ENCODE results near the gene PARS2.
"Not testable (repeated sequence)": the region's sequence is repeated elsewhere in the genome, so short reads cannot be mapped to it uniquely, and the experiment has no call there.

The PARS2 gene

DNA sequence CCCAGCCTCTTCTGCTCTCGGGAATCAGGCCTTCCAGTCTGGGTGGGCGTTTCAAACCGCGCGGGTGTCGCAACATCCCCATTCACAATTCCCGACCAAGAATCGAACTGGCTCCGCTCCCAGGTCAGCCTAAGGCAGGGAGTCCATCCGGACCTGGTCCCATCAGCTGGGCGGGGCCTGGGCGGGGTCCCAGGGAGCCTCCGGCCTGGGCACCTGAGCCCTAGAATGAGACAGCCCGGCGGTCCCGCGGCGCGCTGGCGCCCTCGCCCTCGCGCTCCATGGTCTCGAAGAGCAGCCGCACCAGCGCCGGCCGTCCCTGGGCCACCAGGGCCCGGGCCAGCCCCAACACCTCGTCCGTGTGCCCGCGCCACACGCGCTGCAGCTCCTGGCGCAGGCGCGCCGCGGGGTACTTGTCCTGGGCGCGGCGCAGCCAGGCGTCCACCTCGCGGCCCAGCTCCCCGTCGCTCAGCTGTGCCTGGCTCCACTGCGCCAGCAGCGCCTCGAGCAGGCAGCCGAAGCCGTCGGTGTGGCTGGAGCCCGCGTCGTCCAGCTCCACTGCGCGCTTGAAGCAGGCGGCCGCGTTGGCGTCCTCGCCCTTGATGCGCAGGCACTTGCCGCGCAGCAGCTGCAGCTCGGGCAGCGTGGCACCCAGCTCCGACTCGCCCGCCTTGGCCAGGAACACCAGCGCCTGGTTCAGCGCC, 16.9 kb upstream of the PARS2 start:
- DNase-seq = peak in 16 of 42 donors; percentile 6 to 51 (median 33)
- intact Hi-C loops (cut with DNase I) = no loop called here

DNA sequence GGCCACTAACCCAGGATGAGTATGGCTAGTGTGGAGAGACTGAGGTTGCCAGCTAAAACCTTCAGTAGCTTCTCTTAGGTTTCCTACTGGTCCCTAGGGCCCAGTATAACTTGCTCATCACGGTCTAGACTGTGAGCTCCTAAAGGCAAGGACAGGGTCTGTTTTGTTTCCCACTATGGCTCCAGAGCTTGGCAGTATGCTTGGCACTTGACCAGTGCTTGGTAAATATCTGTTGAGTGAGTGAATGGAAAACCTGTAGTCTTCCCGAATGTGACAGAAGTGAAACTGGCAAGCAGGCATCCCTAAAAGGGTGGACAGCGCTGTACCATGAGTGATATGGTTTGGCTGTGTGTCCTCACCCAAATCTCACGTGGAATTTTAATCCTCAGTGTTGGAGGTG, 13.1 kb upstream of the PARS2 start:
- DNase-seq = no peak
- intact Hi-C loops (cut with DNase I) = no loop called here

DNA sequence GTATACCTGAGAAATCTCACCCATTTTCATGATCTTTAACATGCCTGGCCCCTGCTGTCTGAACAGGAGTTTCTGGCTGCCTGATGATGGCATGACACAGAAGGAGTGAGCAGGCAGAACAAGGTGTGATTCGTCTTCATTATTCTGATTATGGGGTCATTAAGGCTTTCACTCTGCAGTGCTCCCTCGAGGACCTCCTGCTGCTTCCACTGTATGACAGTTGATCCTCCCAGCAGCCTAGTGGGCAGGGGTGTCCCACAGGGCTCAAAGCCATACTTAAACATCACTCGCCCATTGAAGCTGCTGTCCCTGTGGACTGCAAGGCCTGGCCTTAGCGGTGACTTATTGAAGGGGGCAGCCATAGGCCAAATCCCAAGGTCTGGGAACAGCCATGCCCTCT, 12.7 kb upstream of the PARS2 start:
- intact Hi-C loops (cut with DNase I) = no loop called here
- no peak for DNase-seq

DNA sequence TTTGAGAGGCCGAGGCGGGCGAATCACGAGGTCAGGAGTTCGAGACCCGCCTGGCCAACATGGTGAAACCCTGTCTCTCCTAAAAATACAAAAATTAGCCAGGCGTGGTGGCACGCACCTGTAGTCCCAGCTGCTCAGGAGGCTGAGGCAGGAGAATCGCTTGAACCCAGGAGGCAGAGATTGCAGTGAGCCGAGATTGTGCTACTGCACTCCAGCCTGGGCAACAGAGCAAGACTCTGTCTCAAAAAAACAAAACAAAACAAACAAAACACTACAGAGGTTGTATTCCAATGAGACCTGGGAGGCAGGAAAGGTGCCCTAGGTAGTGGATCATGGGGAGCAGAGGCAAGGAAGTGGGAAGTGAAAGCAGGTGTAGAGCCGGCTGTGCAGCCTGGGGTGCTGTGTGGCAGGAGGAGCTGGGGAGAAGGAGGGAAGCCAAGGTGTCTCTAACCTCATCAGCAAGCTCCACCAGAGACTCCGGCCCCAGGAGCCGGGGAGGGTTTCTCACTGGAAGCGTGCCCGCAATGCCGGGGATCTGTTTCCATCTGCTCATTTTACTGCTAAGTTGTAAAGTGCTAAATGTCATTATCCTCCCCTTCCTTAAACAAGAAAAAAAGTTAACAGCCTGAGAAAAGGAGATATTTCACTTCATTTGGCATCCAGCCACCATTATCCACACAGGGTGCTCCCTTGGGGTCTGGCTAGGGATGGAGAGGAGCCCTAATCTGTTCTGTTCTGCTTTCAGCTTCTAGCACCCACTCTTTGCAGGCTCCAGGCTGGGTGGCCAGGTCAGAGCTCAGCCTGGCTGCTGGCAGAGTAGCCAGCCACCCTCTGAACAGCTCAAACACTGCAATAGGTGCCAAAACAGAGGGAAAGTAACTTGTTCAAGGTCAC, 11.8 kb upstream of the PARS2 start:
- DNase-seq; intact Hi-C loops (cut with DNase I): not testable (repeated sequence)

DNA sequence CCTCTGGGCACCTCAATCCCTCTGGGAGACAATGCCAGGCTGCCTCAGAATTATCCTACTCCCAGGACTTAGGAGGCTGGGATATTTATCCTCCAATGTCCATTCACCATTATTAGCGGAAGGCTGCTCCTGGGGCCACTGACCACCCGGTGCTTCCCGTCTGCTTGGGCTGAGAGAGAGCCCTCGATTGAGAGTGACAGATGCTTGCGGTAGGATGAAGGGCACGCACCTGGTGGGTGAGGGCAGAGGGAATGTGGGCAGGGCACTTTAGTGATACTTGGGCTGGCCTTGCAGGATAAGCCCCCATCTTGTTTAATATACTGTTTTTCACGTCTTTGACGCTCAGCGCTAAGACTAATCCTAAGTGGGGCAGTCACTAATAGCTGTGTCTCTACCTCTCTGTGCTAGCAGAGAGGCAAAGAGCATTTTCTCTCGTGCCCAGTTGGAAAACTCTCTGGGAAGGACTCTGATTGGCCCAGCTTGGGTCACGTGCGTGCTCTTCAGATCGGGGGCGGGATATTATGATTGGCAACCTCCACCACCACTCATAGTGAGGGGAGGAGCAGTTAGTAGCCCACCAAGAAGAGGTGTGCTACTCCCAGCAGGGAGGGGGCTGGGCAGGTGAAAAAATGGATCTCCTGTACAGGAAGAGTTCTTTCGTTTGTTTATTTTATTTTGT, 10.6 kb upstream of the PARS2 start:
- intact Hi-C loops (cut with DNase I) = no loop called here
- DNase-seq = no peak

DNA sequence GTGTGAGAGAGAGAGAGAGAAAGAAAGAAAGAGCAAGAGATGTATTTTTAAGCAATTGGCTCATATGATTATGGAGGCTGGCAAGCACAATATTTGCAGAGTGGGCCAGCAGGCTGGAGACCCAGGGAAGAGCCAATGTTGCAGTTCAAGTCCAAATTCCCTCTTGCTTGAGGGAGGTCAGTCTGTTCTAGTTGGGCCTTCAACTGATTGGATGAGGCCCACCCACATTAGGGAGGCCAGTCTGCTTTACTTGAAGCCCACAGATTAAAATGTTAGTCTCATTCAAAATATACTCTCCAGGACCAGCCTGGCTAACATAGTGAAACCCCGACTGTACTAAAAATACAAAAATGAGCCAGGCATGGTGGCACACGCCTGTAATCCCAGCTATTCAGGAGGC, 8.6 kb upstream of the PARS2 start:
- no peak for DNase-seq
- intact Hi-C loops (cut with DNase I) = no loop called here

DNA sequence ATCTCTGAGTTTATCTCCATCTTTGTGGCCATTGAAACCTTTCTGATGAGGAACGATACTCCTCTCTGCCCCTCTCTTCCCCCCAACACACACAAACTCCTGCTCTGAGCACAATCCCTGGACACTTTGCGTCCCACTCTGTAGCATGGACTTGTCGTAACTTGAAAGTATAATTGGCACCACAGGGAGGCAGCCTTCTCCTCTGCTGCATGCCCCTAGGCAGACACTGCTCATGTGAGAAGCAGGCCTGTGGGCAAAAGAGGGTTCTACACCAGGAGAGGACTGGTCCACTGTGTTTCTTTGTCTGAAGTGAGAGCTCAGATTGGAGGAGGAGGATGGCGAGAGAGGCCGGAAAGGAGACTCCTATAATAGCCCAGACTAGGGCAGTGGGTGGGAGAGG, 3.8 kb upstream of the PARS2 start:
- intact Hi-C loops (cut with DNase I) = loop anchor here (10.0 kb wide), 1 partner anchor 713 kb away; the partner anchor contains the start of genes TCEANC2 and TMEM59
- peak in 13 of 42 donors; percentile 23 to 53 (median 30) for DNase-seq

DNA sequence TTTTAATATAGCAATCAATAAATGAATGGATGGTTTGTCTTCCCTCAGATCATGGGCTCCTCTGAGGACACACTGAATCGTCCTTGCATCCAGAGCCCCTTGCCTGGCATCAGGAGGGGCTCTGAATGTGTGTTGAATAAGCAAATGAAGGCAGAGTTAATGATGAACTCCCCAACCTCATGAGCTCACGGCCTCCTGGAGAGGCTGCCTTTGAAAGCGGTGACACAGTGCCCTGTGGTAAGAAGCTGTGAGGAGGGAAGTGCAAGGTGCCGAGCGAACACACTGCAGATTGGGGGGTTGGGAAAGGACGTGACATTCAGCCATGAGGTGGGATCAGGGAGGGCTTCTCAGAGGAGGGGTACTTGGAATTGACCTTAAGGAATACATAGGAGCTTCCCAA, 3.2 kb upstream of the PARS2 start:
- DNase-seq = no peak

DNA sequence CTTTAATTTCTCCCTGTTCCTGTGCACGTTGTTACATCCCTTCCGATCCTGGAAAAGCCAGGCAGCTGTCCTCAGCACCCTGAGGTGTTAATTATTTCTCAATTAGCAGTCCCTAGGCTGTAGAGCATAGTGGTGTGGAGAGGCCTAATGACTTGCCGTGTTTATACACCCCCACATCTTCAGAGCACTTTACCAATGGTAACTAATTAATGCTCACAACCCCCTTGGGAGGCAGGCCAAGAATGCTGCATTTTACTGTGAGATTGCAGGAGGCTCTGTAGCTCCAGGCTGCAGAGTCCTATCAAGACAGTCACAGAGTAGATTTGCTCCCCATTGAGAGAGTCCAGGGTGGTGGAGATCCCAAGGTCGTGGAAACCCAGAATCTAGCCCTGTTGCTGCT, 2.4 kb upstream of the PARS2 start:
- intact Hi-C loops (cut with DNase I) = loop anchor here (10.0 kb wide), 1 partner anchor 712 kb away; the partner anchor contains the start of genes TCEANC2 and TMEM59
- no peak for DNase-seq

More for the DNA sequence above, 3.2 kb upstream of the PARS2 start:
- intact Hi-C loops (cut with DNase I) = loop anchor here (10.0 kb wide), 1 partner anchor 713 kb away; the partner anchor contains the start of genes TCEANC2 and TMEM59

DNA sequence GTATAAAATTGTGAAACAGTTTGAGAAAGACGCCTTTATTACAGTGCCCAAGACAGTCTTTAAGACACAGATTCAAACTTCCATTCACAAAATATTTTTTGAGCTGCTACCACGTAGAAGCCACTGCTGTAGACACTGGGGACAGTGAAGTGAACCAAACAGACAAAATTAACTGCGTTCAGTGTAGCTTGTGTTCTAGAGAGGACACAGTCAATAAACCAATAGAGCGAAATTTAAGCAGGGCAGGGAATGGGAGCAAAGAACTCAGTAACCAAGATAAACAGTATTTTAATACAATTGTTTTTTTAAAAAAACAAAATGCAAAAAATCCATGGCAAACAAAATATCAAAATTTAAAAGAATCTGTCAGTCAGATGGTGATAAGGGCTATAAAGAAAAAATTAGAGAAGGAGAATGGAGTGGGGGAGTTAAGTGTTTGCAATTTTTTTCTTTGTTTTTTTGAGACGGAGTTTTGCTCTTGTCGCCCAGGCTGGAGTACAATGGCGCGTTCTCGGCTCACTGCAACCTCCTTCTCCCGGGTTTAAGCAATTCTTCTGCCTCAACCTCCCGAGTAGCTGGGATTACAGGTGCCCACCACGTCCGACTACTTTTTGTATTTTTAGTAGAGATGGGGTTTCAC, 719 bp upstream of the PARS2 start:
- DNase-seq = no peak
- intact Hi-C loops (cut with DNase I) = loop anchor here (5.0 to 10.0 kb wide), 2 partner anchors 48 to 710 kb away; partner anchors contain the start of genes TCEANC2, TMEM59 and TTC4

DNA sequence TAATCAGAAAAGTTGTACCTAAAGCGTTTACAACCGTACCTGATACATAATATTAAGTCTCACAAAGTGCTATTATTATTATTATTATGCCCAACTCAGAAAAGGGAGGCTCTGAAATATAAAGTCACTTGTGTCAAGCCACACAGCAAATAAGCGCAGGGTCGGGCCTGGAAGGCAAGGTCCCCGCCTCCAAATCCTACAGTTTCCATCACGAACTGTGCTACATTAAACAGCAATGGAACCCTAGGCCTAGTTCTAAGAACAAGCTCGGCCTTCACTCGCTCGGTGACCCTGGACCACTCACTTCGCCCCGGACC, 549 bp downstream of the PARS2 start:
- DNase-seq = peak in 4 of 42 donors; percentile 4 to 17 (median 12)
- intact Hi-C loops (cut with DNase I) = loop anchor here (5.0 to 10.0 kb wide), 2 partner anchors 46 to 709 kb away; partner anchors contain the start of genes TCEANC2, TMEM59 and TTC4

DNA sequence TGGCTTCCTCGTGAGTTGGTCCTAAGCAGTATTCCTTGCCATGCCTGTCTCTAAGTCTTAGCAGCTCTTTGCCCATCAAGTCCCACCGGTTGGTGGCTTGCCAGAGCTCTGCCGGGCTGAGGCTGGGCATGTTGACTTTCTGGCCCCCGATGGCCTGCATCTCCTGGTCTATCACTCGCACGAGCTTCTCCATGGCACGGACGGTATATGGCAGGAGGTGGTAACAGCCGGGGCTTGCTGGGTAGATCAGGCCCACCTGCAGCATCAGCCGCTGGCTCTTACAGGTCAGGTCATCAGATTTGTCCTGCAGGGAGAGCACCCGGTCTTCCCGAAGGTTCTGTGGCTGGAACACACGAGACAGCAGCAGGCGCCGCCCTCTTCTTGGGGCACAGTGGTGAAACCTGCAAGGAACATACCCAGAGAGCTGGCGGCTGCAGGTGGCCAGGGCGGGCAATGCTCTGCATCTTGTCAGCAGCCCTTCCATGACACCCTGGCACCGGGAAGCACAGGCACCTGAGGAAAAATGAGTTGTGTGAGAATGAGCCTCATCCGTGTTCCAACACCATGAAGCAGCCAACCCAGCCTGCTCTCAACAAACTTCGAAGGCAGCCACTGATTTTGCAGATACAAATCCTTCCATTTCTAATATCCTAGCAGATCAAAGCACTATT, 5.5 kb downstream of the PARS2 start:
- DNase-seq = no peak
- intact Hi-C loops (cut with DNase I) = no loop called here

DNA sequence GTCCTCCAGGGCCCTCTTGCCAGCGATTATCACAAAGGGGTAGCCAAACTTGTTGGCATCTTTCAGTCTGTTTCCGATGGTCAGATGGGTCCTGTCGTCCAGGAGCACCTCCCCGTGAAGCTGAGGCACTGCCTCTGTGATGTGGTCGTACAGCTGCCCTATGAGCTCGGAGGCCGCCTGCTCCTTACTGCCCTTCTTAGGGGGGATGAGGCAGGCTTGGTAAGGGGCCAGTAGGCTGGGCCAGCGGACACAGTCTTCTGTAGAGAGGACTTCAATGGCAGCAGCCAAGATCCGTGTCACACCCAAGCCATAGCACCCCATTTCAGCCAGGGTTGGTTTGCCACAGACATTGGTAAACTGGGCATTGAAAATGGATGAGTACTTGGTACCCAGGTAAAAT, 6.5 kb downstream of the PARS2 start:
- intact Hi-C loops (cut with DNase I) = no loop called here
- DNase-seq = no peak

DNA sequence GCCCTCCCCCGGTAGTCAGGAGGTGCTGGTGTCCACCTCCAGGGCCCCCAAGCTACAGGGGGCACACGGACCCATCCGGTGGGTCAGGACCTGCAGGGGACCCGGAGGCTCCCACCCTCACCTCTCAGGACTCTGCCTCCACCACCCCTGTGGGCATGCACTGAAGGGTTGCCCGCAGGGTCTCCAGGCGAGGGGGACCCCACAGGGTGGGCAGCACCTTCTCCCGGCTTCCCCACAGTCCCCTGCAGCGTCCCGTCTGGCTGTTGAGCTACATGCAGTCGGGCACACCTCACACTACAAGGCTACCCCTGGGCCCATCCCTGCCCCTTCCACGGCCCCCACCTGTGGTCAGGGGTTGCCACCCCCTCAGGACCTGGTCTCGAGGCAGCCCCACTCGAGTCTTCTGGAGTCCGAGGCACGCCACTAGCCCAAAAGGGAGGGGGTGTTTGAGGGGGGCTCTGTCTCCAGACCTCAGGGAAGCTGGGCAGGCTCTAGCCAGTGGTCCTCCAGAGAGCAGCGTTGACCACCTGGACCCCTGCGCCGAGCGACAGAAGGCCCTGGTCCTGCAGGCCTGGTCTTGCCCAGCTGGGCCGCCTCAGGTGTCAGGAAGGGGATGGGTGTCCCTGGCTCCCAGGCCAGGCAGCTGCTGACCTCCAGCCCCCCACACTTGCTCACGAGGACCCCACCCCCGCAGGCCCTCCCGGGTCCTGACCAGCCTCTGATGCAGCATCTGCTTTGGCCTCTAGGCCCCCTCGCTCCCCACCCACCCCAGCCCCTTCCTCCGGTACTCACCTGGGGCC, 9.6 kb downstream of the PARS2 start:
- no peak for DNase-seq
- intact Hi-C loops (cut with DNase I) = no loop called here

DNA sequence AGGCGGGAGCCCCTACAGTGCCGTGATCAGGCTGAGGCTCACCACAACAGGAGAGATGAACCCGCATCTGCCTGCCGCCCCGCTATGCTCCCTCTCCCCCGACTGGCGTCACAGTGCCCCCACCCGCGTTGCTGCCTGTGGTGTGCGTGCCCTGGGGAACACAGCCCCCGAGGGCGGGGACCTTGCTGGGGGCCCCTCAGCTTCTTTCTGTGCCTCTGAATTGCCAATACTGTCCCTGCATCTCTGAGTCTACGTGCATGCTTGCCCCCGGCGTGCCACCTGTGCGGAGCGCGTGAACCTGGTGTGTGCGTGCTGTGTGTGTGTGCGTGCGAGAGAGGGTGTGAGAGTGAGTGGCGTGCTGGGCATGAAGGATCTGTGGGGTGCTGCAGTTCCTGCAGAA, 10.3 kb downstream of the PARS2 start:
- DNase-seq = no peak
- intact Hi-C loops (cut with DNase I) = no loop called here

DNA sequence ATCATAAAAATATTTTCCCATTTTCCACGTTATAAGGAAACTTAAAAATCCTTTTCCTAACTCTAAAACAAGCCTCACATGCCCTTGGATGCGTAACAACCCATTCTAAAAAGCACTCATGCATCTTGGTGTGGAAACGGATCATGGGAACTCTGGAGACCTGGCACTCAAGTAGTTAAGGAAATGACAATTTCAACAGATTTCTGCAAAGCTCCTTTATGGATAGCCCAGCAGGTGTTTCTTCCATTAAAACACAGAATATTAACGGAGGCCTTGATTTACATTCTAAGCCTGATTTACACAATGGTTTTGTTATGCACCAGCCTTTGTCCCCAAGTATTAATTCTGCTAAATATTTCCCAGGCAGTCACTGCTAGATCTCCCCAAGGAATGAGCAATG, 12.9 kb downstream of the PARS2 start:
- DNase-seq = no peak
- intact Hi-C loops (cut with DNase I) = no loop called here

DNA sequence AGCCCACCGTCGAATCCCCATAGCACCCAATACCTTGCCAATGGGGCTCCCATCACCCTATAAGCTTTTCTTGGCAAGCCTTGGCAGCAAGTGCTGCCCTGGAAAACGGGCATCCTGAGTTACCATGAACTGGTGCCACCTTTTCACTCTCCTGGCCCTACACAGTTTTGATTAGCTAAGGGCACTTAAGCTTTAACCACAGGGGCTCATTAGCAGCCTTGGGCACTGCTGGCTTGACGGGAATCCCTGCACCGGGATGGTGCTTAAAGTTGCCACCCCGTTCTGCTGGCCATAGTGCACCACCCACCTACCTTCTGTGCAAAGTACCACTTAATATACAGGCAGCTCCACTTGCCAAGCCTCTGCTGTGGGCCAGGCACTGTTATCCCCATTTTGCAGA, 13.7 kb downstream of the PARS2 start:
- no peak for DNase-seq
- intact Hi-C loops (cut with DNase I) = no loop called here
